ENCODE measurements around the gene MSGN1.
A peak's percentile ranks its signal among the peaks of the same experiment; 100 is the strongest.

Gene MSGN1

DNA sequence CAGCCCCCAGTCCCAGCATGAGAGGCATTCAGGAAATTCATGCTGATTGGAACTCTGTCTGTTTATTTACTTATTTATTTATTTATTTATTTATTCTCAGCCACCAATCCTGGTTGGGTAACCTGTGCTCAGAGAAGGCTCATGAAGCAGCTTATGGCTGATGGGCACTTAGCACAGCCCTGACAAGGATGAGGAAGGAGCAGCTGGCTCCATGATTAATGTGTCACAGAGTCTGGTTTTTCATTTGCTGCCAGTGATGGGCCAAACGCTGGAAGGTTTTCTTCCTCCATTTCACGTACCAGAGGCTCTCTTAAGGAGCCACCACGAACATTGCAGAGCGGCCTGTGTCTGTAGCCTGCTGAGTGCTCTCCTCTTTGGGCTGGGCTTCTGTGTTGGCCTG is 33.9 kb downstream of the MSGN1 start:
- DNase-seq: no peak

GRCh38 chr2:17851731-17852585 is 35.7 kb downstream of the MSGN1 start:
- peak; percentile 65 for DNase-seq

DNA sequence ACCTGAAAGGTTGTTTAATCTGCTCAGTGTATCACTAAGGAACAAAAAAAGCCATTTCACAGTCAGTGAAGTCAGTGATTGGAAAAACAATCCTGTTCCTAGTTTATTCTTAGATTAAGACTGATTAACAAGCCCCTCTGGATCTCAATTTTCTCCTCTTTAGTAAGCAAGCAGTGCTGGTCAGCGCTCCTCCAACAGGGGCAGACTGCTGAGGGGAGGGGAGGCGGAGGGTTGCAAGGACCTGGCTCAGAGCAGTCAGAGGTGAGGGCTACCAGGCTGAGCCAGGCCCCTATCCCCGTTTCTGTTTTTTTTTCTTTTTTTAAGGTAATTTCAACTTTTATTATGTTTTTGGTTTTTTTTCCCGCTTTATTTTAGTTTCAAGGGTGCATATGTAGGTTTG is 37.5 kb downstream of the MSGN1 start:
- DNase-seq: no peak

DNA sequence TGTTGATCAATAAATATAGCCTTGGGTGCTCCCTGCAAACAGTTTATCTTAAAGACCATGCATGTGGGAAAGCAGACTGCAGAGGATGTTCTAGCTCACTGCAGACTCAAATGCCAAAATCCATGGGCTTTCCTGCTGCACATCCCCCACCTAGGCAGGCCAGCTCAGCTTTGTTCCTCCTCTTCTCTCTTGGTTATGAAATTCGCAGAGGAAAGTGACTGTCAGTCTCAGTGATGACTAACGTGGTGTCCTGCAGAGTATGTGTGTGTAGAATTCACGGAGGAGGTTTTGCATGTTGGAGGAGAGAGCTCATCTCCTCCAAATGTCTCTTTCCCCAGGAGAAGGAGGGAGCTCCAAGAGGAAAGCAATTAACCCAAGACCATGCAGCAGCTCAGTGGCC is 40.8 kb downstream of the MSGN1 start:
- no peak for DNase-seq

- no peak for DNase-seq
Observed at GRCh38 chr2:17858064-17858463, 41.8 kb downstream of the MSGN1 start.

- DNase-seq: no peak
Observed at GRCh38 chr2:17863539-17863938, 47.3 kb downstream of the MSGN1 start.

DNA sequence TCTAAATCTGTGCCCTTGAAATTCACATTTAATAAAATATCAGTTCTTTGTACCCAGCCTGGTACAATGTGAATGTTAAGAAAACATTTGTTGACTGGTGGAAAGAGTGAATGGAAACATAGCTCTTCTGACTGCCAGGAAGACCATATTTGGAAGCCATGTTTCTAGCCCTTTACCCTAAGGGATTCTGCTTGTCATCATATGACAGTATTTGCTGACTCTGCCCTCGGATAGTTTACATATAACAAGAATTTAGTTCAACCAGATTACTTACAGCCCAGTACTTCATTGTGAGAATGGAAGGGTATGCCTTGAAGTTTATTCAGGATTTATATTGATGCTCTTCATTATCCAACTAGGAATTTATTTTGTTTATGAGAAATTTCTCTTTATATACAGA is 48.4 kb downstream of the MSGN1 start:
- DNase-seq: no peak

GRCh38 chr2:17867133-17867532 is 50.9 kb downstream of the MSGN1 start:
- DNase-seq: no peak
